DMS153 (cell line): Measurements from ENCODE around the gene UBL4B.
A peak's percentile ranks its signal among the peaks of the same experiment; 100 is the strongest.

Experiments used
- DNase-seq: peaks from one replicate; lab custom pipeline; 2025; lab: John Stamatoyannopoulos, UW

UBL4B gene

DNA sequence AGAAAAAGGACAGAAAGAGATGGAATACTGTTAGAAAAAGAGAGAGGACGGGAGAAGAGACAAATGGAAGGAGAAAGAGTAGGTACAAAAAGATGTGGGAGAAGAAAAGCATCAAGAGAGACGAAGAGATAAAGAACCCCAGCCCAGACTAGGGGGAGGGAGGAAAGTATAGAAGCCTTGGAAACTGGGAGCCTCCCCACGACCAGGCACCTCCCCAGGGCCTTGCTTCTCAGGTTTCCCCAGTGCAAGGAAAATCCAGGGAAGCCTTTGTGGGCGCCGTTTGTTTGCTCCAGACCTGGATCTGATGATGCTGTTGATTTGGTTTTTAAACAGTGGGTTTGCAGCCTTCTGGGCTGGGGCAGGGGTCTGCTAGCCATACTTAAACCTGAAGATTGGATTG lies 26.6 kb upstream of the UBL4B start:
- no peak for DNase-seq

DNA sequence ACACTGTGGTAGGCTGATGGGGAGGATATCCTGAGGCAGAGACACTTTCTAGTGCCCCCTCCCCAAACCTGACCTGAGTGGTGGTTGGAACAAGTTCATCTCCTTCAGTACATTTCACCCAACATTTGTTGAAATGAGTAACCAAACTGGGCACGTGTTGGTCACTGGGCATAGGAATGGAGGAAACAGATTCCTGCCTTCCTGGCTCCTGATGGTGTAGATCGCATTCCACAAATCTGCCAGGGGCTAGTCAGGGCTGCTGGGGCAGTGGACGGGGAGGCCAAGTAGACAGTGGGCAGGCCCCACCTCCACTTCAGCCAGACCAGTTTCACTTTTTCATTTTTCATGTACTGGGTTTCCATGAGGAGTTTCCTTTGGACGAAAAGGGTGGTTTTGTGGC lies 25.3 kb upstream of the UBL4B start:
- DNase-seq: no peak

DNA sequence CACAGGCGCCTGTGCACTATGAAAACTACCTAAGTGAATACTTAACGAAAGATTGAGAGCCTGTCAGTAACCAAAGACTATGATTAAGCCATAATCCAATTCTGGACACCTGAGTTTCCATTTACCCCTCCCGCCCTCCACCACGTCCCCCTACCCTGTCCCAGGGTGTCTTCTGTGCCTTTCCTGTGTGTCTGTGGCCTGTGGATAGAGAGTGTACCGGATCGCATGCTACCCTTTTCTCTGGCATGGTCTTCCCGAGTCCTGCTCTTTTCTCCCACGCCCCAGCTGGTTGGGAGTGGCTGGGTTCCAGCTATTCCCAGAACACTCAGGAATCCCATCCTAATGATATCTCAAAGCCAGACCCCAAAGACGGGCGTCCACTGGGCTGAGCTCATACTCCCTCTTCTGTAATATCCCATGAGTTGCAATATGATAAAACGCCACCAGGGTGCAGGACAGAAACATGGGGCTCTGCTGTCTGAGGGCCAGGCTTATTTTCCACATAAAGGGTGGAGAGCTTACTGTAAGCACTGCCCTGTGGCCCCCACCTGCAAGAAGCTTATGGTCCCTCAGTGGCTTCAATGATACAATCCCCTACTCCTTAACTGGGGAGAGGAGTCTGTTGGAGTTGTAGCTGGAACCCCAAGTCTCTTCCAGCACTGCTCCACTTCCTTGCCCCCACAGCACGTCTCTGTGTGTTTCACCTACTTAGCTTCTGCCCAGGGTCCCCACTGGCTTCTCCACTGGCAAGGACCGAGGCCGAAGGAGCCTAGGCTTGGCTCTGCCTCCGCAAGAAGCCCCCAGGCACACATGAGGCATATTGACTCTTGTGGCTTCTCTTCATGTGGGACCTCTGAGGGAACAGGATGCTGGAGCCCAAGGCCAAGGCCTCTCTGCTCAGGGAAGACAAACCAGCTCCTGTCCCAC lies 24.2 kb upstream of the UBL4B start:
- peak; percentile 27 for DNase-seq

- no peak for DNase-seq
These were observed 23.4 kb upstream of the UBL4B start for GRCh38 chr1:110088739-110089316.

GRCh38 chr1:110089561-110090275 lies 22.5 kb upstream of the UBL4B start:
- DNase-seq: no peak

GRCh38 chr1:110091381-110091780 lies 20.9 kb upstream of the UBL4B start:
- no peak for DNase-seq

DNA sequence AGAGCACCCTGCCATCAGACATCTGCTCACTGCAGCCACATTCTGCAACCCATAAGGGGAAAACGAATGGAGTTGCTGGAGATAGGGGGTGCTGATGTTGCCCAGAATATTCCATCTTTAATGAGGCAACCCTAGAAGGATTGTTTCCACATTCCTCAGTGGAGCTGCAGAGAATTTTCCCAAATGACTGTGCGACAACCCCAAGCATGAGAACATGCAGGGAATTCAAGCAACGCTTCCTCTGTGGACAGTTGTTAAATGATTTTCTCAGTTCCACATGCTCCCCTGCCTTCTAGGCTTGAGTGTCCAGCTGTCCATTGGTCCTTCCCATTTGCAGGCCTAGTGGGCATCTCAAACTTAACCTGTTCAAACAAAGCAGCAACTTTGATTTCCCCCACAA lies 20.5 kb upstream of the UBL4B start:
- DNase-seq: no peak

DNA sequence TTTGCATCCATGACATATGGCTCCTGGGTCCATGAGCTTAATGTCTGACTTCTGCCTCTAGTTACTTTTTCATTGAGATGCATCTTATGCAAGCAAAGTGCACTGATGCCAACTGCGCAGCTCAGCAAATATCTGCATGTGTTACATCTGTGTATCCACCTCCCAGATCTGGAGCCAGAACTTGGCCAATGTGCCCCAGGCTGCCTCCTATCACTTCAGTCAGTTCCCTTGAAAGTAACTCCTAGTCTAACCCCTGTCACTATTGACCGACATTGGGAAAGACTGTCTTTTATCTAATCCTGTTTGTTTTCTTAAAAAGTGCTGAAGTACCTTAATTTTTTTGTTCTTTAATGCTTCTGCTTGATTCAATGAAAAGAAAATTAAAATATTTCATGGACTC lies 19.3 kb upstream of the UBL4B start:
- DNase-seq: no peak

GRCh38 chr1:110094931-110095654 lies 17.1 kb upstream of the UBL4B start:
- DNase-seq: no peak

GRCh38 chr1:110097507-110098221 lies 14.6 kb upstream of the UBL4B start:
- no peak for DNase-seq

- DNase-seq: no peak
These were observed 13.8 kb upstream of the UBL4B start for GRCh38 chr1:110098222-110099026.

DNA sequence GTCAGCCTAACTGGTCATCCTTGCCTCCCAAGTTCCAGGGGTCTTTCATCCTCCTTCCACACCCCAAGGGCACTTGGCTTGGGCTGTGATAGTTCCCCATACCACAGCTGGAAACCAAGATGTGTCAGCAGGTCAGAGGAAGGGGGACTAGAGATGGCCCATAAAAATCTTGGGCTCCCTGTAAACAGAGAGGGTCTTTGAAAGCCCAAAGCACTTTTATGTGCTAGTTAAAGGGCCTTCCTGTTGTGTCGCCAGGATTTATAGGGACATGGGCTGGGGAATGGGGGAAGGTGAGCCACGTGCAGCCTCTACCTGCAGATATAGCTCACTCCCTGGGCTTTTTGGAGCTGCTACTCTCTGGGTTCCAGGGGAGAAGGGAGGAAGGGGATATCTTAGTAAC lies 11.9 kb upstream of the UBL4B start:
- DNase-seq: no peak

DNA sequence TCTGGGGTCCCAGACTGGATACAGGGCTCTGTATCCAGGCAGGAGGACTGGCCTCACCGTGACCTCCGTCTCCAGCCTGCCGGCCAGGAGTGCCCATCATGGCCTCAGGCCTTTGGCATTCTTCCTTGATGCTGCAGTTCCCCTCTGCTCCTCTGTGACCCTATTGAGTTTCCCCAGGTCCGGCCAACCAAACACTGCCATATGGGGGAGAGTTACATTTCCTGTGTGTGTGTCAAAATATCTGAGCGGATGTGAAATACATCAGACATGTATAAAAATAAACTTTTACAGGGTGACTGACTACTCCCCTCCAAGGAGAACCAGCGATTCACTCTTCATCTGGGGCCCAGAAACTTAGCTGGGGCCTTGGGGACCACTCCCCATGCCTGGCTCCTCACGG lies 10.2 kb upstream of the UBL4B start:
- no peak for DNase-seq

DNA sequence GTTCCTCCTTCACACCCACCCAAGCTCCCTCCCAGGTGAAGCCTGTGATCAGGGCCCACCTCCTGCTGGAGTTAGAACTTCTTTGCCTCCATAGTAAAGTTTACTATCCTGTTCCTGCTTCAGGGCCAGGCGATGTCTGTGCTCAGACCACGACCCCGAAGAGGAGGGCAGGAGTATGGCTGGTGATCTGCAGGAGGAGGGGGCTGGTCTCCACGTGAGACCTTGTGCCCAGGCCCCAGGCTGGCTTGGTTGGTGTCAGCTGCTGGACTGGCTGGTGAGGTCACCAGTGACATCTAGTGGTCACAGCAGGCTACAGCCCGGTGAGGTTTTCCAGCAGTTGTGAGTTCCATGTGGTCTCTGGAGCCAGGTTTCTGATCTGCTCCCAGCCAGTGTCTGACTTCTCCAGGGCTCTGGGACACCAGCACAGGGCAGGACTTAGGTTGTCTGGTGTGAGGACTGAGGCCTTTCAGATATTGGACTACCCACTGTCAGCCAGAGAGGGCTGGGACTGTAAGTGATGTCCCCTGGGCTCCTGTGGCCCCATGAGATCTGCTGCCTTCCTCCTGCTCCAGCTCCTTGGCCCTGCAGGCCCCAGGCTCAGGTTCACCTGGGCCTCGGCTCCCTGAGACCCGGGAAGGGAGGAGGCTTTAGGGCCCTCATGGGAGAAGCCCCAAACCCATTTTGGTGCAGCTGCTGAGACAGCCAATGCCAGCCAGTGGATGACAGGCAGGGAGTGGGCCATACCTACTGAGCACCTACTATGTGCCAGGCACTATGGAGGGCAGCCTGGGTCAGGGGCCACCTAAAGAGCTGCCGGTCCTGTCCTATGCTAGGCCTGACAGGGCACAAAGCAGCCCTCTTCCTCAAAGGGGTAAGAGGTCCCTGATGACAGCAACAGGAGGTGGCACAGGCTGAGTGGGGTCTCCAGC lies 6.0 kb upstream of the UBL4B start:
- DNase-seq: peak; percentile 53

- no peak for DNase-seq
These were observed 4.3 kb upstream of the UBL4B start for GRCh38 chr1:110107867-110108469.

- DNase-seq: no peak
These were observed 1.2 kb upstream of the UBL4B start for GRCh38 chr1:110111081-110111480.

DNA sequence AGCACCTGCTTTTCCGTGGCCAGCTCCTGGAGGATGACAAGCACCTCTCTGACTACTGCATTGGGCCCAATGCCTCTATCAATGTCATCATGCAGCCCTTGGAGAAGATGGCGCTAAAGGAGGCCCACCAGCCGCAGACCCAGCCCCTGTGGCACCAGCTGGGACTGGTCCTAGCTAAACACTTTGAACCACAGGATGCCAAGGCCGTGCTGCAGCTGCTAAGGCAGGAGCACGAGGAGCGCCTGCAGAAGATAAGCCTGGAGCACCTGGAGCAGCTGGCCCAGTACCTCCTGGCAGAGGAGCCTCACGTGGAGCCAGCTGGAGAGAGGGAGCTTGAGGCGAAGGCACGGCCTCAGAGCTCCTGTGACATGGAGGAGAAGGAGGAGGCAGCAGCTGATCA lies 413 bp downstream of the UBL4B start:
- DNase-seq: no peak

DNA sequence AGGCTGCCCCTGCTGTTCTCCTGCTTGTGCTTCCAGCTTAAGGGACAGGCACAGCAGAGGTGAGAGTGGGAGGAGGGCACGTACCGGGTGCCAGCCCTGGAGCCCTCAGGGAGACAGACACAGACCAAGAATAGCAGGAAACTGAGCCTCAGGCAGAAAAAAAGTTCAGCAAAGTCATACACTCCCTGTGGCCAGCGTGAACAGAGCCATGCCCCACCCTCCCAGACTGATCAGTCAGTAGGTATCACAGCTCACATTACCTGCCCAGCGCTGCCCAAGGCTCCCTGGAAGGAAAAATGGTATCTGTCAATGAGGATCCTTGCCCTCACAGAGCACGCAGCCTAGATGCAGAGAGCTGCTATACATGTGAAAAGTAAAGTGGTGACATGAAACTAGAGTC lies 1.3 kb downstream of the UBL4B start:
- no peak for DNase-seq

- DNase-seq: no peak
These were observed 1.9 kb downstream of the UBL4B start for GRCh38 chr1:110114173-110114572.
